Cardiac muscle cell (in vitro differentiated cells and primary cell): ENCODE results near the gene AXL. TPM values are rescaled to one million over a fixed set of nuclear protein-coding genes. Genes with fewer than 3 reads are reported as not detected.
A peak's percentile ranks its signal among the peaks of the same experiment; 100 is the strongest.
"Not testable (repeated sequence)": the region's sequence is repeated elsewhere in the genome, so short reads cannot be mapped to it uniquely, and the experiment has no call there.

Experiments used
- DNase-seq, 2 donors: peaks; one replicate each; pipeline versions ENCODE4 v3.0.0 to v3.0.0-alpha.2; 2010 to 2017; ENCODE audit warnings: low read depth in 1 of 2, low spot score in 1 of 2
- H3K27ac ChIP-seq: fragments of 200-600 bp; sonication (generic); 2 replicates; pipeline ENCODE4 v1.5.1; 2016
- H3K27me3 ChIP-seq: fragments of 200-600 bp; sonication (generic); 2 replicates; pipeline ENCODE4 v1.6.0; 2016; ENCODE audit warnings: control low read depth
- H3K36me3 ChIP-seq: fragments of 200-600 bp; sonication (generic); 2 replicates; pipeline ENCODE4 v1.5.1; 2016; ENCODE audit warnings: control low read depth
- H3K4me1 ChIP-seq: fragments of 200-600 bp; sonication (generic); 2 replicates; pipeline ENCODE4 v1.8.1; 2017; ENCODE audit warnings: low read depth, mild to moderate bottlenecking, mixed run types
- H3K4me3 ChIP-seq: fragments of 200-600 bp; sonication (generic); 2 replicates; pipeline ENCODE4 v1.5.1; 2016; ENCODE audit warnings: mild to moderate bottlenecking
- H3K9me3 ChIP-seq: fragments of 200-600 bp; sonication (generic); 2 replicates; pipeline ENCODE4 v1.5.1; 2017; ENCODE audit warnings: low read depth, mild to moderate bottlenecking, control low read depth
- CTCF ChIP-seq: IDR thresholded peaks from 2 replicates; pipeline ENCODE4 v1.5.1; 2012; ENCODE audit warnings: low read depth, mild to moderate bottlenecking, low read length
- polyA plus RNA-seq: library from polyadenylated mRNA; unstranded; fragments of >200 nt; fragmentation: Nextera tagmentation; extraction: Ambion mirVana; gene quantifications from 2 replicates; pipeline ENCODE4 v1.2.1, GENCODE V29; 2016
- total RNA-seq: library from RNA; depleted of rRNA; stranded (reverse); fragments of >200 nt; gene quantifications from 2 replicates; pipeline ENCODE4 v1.2.3, GENCODE V29; 2016

Gene AXL
- total and polyA plus RNA-seq, 2 experiments from 2014 or later, result 16.6 to 62.7 TPM

GRCh38 chr19:41228486-41228885 is 9.5 kb downstream of the AXL start:
- Histone ChIP-seq H3K36me3 (peaks cover 2% of the 10 kb centered on the region), H3K27me3 (no peaks in the 10 kb centered on the region), H3K27ac (no peak overlapping the region), H3K9me3 (no peaks in the 10 kb centered on the region), H3K4me3 (no peak overlapping the region), H3K4me1 (peaks cover 13% of the 10 kb centered on the region)
- DNase-seq, result no peak
- no peak for TF ChIP-seq CTCF

GRCh38 chr19:41229338-41229737 is 10.3 kb downstream of the AXL start:
- H3K36me3 ChIP-seq, H3K27ac ChIP-seq, H3K27me3 ChIP-seq, H3K4me3 ChIP-seq, H3K9me3 ChIP-seq: not testable (repeated sequence)
- H3K4me1 ChIP-seq, result peaks cover 13% of the 10 kb centered on the region
- peak in 1 of 2 donors; percentile 31 for DNase-seq

GRCh38 chr19:41230067-41230857 is 11.2 kb downstream of the AXL start:
- H3K9me3 ChIP-seq, result no peaks in the 10 kb centered on the region
- TF ChIP-seq CTCF, result no peak
- no peaks in the 10 kb centered on the region for H3K27me3 ChIP-seq
- H3K27ac ChIP-seq, result no peak overlapping the region
- peaks cover 2% of the 10 kb centered on the region for H3K36me3 ChIP-seq
- no peak overlapping the region for H3K4me3 ChIP-seq
- H3K4me1 ChIP-seq, result peaks cover 13% of the 10 kb centered on the region
- DNase-seq, result no peak

- peaks cover 5% of the 10 kb centered on the region for H3K36me3 ChIP-seq
- H3K27me3 ChIP-seq, result no peaks in the 10 kb centered on the region
- H3K27ac ChIP-seq, result no peak overlapping the region
- TF ChIP-seq CTCF, result no peak
- H3K4me1 ChIP-seq, result no peaks in the 10 kb centered on the region
- no peaks in the 10 kb centered on the region for H3K9me3 ChIP-seq
- no peak overlapping the region for H3K4me3 ChIP-seq
- DNase-seq, result no peak
These were observed 13.7 kb downstream of the AXL start for GRCh38 chr19:41232686-41233085.

GRCh38 chr19:41233748-41234240 is 14.8 kb downstream of the AXL start:
- no peaks in the 10 kb centered on the region for H3K9me3 ChIP-seq
- no peak for TF ChIP-seq CTCF
- no peaks in the 10 kb centered on the region for H3K4me1 ChIP-seq
- no peaks in the 10 kb centered on the region for H3K27me3 ChIP-seq
- no peak for DNase-seq
- H3K36me3 ChIP-seq, result peaks cover 7% of the 10 kb centered on the region
- no peak overlapping the region for H3K4me3 ChIP-seq
- H3K27ac ChIP-seq, result no peak overlapping the region

- H3K36me3 ChIP-seq, result peaks cover 9% of the 10 kb centered on the region
- H3K4me1 ChIP-seq, result no peaks in the 10 kb centered on the region
- no peak overlapping the region for H3K27ac ChIP-seq
- no peak overlapping the region for H3K4me3 ChIP-seq
- TF ChIP-seq CTCF, result no peak
- H3K27me3 ChIP-seq, result no peaks in the 10 kb centered on the region
- H3K9me3 ChIP-seq, result no peaks in the 10 kb centered on the region
- no peak for DNase-seq
These were observed 15.6 kb downstream of the AXL start for GRCh38 chr19:41234512-41235168.
